Measurements from ENCODE around the gene HIP1R.

GRCh38 chr12:122858171-122858570, 22.9 kb downstream of the HIP1R start:
- no peak for TF ChIP-seq TAF1 (IDR thresholded peaks at IDR 0.05; ENCODE audit: low read depth)
- no peak for TF ChIP-seq MAX (IDR thresholded peaks at IDR 0.05)
- TF ChIP-seq FOXM1 (IDR thresholded peaks at IDR 0.05; ENCODE audit: borderline replicate concordance, low read depth) = no peak
- TF ChIP-seq TEAD4 (IDR thresholded peaks at IDR 0.05) = no peak
- TF ChIP-seq CEBPB (IDR thresholded peaks at IDR 0.05) = no peak
- no peak for TF ChIP-seq USF1 (IDR thresholded peaks at IDR 0.05)
- no peak for TF ChIP-seq YY1 (IDR thresholded peaks at IDR 0.05; ENCODE audit: low read depth)
- TF ChIP-seq EGR1 (IDR thresholded peaks at IDR 0.05) = no peak

Data from Ishikawa (cell line).